Dermis blood vessel endothelial cell (primary cell): ENCODE data around the gene ADGRE3. TPM values are rescaled to one million over a fixed set of nuclear protein-coding genes. Genes with fewer than 3 reads are reported as not detected.
"Not testable (repeated sequence)": the region's sequence is repeated elsewhere in the genome, so short reads cannot be mapped to it uniquely, and the experiment has no call there.

Experiments
- DNase-seq: peaks from one replicate; pipeline ENCODE4 v3.0.0; 2010
- total RNA-seq: library from RNA; depleted of rRNA; stranded (reverse); fragments of >200 nt; gene quantifications from 2 replicates; pipeline ENCODE4 v1.2.3, GENCODE V29; 2014

ADGRE3 gene
- total RNA-seq, 1 donor from 2014 or later = not detected

DNA sequence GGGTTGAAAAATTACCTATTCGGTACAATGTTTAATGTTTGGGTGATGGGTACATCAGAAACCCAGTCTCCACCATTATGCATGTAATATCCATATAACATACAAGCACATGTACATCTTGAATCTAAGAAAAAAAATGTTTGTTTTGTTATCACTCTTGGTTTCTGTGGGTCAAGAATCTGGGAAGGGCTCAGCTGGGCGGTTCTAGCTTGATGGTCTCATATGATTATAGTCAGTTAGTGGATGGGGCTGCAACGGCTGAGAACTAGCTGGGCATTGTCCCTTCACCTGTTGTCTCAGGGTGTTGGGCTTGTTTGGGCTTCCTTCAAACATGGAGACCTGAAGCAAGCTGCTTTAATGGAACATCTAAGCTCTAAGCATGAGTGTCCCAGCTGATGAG is 4.7 kb downstream of the ADGRE3 start:
- no peak for DNase-seq

DNA sequence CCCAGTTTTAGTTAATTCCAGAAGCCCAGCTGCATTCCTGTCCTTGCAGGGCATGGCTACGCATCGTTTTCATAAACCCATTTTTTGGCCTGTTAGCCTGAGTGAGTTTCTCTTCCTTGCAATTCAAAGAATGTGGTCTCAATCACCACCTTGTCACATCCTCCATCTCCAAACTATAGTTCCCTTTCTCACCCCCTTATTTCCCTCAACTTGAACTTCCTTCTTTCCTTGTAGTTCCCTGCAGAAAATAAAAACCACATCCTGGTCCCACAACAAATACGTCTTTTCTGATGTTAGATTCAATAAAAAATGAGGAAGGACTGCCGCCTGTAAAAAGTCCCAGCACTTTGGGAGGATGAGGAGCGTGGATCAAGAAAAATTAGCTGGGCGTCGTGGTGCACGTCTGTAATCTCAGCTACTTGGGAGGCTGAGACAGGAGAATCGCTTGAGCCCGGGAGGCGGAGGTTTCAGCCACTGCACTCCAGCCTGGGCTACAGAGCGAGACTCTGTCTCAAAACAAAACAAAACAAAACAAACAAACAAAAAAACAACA is 13.2 kb downstream of the ADGRE3 start:
- no peak for DNase-seq

DNA sequence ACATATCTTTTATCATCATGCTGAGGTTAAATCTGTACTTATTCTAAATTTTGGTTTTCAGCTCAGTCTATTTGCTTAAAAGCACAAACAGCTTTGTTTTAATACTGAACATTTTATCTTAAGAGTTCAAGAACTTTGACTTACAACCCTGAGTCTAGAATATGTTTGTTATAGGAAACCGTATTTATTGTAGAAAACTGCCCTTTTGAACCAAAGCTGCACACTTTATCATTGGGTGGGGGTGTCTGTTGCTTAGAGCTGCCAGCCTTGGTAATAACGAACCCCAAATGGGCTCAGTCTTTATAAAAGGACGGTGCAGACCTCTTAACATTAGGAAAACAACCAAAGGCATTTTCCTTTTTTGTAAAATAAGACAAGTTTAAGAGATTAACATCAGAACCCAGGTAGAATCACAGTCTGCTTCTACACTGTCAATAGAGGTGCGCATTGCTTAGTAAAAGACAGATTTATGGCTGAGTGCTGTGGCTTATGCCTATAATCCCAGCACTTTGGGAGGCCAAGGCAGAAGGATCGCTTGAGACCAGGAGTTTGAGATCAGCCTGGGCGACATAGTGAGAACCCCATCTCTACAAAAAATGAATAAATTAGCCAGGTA is 14.7 kb downstream of the ADGRE3 start:
- DNase-seq = no peak

DNA sequence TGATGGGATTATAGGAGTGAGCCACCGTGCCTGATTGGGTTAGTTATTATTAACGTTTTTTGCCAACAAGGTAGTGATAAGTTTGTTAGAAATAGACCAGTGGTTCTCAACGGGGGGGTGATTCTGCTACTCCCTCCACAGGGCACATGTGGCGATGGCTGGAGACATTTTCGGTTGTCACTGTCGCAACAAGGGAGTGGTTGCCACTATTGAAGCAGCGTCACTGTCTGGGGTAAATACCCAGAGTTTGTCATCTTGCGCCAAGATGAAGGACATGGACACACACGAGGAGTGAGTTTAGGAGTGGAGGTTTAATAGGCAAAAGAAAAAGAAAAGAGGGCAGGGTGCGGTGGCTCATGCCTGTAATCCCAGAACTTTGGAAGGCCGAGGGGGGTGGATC is 18.9 kb downstream of the ADGRE3 start:
- DNase-seq = no peak

DNA sequence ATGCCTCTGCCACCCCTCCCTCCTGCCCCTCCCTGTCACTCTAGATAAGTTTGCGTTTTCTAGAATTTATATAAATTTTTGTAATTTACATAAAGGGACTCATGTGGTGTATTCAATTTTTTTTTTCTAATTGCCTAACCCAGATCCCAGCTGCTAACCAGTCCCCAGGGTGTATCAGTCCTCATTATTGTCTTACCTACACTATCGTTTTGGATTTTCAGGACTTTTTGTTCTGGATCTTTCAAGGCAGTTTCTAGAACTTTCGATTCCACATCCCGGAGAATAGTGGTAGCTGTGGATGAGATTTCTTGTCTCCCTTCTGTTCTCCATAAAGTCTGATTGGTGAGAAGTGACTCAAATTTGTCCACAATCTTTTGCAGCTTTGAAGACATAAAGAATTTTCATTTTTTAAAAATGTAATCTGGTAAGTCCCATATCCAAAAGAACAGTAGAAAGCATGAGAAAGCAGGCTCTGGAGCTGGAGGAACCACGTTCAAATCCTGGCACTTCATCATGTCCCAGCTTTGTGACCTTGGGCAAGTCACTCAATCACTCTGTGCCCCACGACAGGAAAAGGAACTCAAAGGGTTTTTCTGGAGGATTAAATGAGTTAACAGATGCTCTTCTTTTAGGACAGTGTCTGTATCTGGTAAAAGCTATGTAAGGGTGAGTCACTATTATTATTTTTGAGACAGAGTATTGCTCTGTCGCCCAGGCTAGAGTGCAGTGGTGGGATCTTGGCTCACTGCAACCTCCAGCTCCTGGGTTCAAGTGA is 19.7 kb downstream of the ADGRE3 start:
- DNase-seq = no peak

DNA sequence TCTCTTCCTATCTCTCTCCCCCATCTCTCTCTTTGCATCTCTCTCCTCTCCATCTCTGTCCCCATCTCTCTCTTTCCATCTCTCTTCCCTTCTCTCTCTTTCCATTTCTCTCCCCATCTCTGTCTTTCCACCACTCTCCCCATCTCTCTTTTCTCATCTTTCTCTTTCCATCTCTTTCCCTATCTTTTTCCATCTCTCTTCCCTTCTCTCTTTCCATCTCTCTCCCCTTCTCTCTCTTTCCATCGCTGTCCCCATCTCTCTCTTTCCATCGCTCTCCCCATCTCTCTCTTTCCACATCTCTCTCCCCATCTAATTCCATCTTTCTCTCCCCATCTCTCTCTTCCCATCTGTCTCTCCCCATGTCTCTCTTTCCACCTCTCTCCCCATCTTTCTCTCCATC is 24.5 kb downstream of the ADGRE3 start:
- DNase-seq = no peak

DNA sequence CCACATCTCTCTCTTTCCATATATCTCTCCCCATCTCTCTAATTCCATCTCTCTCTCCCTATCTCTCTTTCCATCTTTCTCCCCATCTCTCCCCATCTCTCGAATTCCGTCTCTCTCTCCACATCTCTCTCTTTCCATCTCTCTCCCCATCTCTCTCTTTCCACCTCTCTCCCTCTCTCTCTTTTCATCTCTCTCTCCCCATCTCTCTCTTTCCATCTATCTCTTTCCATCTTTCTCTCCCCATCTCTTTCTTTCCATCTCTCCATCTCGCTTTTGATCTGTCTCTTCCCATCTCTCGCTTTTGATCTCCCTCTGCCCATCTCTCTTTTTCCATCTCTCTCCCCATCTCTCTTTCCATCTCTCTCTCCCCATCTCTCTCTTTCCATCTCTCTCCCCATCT is 25.6 kb downstream of the ADGRE3 start:
- DNase-seq = no peak

DNA sequence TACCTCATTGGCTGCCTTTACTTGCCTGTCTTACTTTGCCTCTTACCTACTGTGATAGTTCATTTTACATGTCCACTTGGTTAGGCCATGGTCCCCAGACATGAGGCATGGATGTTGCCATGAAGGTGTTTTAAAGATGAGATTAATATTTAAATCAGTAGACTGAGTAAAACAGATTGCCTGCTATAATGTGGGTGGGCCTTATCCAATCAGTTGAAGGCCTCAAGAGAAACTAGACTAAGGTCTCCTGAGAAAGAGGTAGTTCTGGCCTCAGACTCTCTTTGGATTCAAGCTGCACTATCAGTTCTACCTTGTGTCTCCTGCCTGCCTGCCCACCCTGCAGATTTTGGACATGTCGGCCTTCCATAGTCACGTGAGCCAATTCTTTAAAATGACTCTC is 26.1 kb downstream of the ADGRE3 start:
- no peak for DNase-seq

DNA sequence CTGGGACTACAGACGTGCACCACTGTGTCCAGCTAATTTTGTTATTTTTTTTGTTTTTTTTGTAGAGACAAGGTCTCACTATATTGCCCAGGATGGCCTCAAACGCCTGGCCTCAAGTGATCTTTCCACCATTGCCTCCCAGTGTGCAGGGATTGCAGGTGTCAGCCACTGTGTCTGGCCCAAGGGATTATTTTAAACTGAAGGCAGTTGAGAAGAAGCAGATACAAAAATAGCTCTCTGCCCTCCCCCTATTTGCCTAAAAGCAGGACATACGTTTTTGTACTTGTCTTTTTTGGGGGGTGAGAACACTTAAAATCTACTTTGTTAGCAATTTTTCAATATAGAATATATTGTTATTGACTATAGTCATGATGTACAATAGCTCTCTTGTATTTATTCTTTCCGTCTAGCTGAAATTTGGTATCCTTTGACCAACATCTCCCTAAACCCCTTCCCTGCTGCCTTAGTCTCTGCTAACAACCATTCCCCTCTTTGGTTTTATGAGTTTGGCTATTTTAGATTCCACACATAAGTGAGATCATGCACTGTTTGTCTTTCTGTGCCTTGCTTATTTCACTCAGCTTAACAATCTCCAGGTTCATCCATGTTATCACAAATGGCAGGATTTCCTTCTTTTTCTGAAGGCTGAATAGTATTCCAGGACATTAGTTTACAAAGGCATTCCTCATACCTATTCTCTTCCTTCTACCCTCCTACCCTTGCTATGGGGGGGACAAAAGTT is 34.9 kb downstream of the ADGRE3 start:
- DNase-seq = no peak

DNA sequence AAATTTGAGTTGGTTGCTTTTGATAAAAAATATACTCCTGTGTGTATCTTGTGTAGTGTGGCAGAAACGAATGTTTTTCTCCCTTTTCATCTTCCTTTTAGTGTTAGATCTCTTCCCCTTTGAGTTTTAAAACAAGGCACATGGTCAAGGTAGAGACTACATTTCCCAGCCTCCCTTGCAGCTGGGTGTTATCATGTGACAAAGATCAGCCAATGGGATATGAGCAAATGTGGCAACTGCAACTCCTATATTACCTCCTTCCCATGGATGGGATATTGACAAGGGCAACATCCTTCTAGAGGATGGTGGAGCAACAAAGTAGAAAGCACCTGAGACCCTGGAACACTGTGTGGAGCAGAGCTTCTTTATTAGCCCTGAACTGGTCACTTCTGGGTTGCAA is 42.4 kb downstream of the ADGRE3 start:
- DNase-seq = peak; percentile 44

DNA sequence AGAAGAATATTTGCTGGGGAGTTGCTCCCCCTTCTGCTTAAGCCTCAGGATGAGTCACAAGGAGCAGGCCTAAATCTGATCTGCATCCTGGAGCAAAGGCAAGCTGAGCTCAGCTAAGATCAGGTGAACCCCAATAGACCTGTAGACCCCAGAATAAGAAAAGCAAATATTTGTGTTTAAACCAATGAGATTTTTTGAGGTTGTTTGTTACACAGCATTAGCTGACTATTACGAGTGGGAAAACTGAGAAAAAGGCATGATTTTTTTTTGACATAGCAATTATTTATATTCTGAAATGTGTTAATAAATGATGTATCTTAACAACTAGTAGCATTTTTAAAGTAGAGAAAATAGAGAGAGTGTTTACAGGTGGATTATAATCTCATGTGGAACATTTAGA is 45.1 kb downstream of the ADGRE3 start:
- DNase-seq = no peak

DNA sequence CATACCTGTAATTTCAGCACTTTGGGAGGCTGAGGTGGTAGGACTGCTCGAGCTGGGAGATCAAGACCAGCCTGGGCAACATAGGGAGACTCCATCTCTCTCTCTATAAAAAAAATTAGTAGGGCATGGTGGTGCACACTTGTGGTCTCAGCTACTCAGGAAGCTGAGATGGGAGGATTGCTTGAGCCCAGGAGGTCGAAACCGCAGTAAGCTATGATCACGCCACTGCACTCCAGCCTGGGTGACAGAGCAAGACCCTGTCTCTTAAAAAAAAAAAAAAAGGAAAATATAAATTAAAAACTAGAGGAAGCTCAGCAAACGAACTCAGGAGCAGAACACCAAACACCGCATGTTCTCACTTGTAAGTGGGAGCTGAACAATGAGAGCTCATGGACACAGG is 50.2 kb downstream of the ADGRE3 start:
- DNase-seq = not testable (repeated sequence)

DNA sequence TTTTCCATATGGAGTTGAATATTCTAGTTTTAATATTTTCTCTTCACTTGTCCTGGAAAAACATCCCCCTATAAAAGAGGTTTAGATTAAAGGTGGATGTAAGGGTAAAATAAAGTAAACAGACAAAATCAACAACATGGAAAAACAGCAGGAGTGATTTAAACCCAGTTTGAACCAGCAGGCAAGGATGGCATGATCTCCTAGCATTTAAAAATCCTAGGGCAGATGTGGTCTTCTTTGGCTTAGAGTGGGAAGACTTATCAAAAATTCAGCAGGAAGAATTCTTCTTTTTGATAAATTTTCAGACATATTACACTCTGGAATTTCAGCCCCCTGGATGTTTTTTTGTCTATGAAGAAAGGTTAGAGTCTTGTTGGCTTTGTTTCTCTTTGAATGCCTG is 55.2 kb downstream of the ADGRE3 start:
- DNase-seq = no peak

DNA sequence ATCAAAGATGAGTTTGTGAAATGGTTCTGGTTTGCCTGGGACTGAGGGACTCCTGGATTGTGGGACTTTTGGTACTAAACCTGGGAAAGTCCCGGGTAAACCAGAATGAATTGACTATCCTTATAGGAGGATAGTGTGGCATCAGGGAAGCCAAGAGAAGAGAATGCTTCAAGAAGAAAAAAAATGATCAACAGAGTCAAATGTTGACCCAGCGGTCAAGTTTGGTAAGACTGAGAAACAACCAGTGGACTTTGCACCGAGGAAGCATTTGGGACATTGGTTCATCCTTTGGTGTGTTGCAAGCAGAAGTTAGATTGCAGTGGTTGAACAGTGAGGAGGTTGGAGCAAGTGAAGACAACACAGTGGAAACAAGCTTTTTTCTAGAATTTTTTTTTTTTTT is 58.2 kb downstream of the ADGRE3 start:
- DNase-seq = no peak

DNA sequence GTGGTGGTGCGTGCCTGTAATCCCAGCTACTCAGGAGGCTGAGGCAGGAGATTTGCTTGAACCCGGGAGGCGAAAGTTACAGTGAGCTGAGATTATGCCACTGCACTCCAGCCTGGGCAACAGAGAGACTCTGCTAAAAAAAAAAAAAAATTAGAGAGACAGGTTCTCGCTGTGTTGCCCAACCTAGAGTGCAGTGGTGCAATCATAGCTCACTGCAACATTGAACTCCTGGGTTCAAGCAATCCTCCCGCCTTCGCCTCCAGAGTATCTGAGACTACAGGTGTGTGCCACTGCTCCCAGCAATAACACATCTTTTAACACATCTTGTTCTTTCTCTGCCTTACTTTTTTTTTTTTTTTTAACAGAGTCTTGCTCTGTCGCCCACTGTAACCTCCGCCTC is 59.0 kb downstream of the ADGRE3 start:
- DNase-seq = no peak

DNA sequence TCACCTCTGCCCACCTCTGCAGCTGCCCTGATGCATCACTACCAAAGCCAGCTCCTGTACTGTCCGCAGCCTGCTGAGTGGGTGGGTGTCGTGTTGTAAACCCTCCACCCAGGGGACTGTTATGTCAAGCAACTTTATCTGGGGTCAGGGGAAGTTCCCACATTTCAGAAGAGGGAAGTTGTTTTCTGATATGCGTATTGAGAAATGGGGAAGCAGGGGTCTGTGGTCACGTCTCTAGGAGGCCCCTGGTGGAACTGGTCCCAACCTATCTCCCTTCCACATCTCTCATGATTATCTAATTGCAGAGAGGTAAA is 60.6 kb downstream of the ADGRE3 start:
- DNase-seq = no peak

DNA sequence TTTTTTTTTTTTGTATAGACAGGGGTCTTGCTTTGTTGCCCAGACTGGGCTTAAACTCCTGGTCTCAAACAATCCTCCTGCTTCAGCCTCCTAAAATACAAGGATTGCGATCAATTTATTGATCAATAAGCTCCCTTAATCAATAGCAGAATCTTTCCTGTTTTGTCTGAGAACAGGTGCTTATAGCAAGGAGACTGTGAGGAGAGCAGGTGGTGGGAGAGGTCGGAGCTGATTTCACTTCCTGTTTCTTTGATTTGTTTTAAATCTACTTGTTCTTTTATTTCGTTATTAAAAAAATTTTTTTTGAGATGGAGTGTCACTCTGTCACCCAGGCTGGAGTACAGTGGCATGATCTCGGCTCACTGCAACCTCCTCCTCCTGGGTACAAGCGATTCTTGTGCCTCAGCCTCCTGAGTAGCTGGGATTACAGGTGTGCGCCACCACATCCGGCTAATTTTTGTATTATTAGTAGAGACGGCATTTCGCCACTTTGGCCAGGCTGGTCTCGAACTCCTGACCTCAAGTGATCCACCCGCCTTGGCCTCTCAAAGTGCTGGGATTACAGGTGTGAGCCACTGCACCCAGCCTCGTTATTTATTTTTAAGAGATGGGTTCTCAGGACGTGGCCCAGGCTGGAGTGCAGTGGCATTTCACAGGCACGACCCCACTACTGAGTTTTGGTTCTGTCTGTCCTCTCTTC is 61.1 kb downstream of the ADGRE3 start:
- DNase-seq = not testable (repeated sequence)

DNA sequence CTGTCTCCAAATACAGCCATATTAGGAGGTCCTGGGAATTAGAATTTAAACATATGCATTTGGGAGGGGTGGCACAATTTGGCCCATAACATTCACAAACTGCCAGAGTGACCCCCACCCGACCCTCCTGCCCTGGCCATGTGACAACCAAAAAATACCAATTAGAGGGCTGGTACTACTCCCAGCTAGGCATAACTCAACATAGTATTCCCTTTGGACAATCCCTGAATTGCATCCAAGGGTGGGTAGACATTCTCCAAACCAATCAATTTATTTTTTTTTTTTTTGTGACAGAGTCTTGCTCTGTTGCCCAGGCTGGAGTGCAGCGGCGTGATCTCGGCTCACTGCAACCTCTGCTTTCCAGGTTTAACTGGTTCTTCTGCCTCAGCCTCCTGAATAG is 62.0 kb downstream of the ADGRE3 start:
- no peak for DNase-seq

DNA sequence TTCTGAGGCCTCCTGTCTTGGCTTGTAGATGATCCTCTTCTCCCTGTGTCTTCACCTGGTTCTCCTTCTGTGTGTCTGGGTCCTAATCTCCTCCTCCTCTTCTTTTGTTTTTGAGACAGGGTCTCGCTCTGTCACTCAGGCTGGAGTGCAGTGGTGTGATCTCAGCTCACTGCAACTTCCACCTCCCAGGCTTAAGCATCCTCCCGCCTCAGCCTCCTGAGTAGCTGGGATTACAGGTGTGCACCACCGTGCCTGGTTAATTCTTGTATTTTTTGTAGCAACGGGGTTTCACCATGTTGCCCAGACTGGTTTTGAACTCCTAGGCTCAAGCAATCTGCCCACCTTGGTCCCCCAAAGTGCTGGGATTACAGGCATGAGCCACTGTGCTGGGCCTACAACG is 62.4 kb downstream of the ADGRE3 start:
- DNase-seq = not testable (repeated sequence)

DNA sequence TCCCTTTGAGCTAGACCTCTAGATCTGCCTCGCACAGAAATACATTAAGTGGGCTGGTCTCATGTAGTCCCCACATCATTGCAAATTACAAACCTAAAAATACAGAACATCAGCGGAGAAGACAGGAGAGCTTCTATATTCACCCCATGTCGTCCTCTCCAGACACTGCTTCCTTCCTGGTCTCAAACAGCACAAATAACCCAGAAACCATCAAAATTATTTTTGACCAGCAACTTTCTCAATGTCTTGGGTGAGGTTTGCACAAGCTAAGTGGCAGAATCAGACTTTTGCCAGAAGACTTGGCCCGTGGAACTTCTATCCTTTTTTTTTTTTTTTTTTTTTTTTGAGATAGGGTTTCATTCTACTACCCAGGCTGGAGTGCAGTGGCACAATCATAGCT is 63.6 kb downstream of the ADGRE3 start:
- no peak for DNase-seq

DNA sequence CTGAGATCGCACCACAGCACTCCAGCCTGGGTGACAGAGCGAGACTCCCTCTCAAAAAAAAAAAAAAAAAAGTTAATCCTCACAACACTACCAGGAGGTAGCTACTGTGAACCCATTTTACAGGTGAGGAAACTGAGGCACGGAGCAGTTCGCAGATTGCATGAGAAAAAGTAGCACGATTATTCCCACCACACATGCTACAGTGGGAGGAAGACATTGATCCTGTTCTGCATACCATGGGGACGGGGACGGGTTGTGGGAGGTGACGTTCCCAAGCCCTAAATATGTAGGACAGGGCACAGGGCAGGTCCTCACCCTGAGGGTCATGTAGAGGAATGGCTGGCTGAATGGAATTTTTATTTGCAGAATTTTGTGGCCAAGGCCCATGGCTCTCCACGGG is 68.0 kb downstream of the ADGRE3 start:
- DNase-seq = no peak

DNA sequence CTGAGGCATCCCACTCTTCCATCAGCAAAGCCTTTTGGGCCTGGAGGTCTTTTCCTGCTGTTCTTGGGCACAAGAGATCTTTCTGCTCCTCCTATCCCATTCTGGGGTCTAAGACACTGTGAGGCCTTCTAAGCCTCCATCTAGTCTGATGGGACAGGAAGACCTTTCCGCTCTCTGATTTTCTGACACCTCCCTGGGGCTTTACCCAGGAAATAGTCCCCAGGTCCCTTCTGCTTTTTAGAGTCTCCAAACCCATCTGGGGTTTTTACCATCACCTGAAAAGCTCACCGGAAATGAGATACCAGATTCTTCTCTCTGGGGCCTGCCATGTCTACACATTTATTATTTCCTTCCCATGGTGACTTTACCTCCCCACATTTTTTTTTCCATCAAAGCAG is 70.7 kb downstream of the ADGRE3 start:
- no peak for DNase-seq

DNA sequence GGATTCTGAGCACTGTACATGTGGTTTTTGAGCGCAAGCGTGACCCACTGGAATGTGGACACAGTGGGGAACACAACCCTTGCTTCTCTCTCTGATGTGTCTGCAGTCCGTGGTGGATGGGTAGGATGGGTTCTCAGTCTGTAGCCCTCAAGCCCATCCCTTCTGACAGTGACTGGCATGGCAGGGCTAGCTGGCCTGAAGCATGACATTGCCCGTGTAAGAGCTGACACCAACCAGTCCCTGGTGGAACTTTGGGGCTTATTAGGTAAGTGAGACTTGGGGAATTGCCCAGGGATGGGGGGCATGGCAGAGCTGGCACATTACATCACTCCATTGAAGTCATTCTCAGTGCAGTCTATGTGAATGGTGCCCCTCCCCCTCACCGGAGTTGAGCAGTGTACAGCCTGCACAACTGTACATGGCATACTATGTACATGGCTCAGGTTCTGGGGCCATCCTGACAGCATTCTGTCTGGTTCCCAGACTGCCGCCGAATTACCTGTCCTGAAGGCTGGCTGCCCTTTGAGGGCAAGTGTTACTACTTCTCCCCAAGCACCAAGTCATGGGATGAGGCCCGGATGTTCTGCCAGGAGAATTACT is 75.0 kb downstream of the ADGRE3 start:
- no peak for DNase-seq
